Measurements from ENCODE around the gene CMKLR1.

CMKLR1 gene, protein sequence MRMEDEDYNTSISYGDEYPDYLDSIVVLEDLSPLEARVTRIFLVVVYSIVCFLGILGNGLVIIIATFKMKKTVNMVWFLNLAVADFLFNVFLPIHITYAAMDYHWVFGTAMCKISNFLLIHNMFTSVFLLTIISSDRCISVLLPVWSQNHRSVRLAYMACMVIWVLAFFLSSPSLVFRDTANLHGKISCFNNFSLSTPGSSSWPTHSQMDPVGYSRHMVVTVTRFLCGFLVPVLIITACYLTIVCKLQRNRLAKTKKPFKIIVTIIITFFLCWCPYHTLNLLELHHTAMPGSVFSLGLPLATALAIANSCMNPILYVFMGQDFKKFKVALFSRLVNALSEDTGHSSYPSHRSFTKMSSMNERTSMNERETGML

DNA sequence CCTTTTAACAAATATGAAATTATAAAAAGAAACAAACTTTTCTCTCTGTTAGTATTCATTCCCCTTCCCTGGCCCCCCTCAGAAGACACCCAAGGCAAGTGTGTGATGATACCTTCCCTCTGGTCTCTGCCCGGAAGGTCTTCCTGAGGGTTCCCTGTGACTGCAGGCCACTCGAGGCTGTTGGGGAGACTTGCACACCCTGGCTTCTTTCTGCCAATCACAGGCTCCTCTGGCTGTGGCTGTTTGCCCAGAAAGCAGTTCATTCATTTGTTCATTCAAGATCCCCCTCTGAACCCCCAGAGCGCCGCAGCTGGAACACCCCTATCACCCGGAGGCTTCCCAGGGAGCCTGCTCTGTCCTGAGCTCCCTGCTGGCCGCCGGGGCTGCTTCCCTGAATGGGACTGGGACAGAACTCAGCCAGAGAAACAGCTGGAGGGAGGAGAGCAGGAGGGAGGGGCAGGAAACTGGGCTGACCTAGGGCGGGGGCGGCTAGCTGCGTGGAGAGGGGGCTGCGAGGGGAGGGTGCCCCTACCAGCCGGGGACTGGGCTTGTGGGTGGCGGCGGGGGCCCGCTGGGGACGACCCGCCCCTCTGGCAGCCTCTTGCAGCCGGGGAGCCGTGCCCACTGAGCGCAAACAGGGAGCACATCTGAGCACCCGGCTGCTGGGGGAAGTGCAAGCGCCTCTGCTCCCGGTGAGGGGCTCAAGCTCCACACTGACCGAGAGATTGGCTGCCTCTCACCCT, at the start of gene CMKLR1:
TSS of gene CMKLR1 (minus strand) at position 397 of the 743 bp plus-strand sequence. CDS start 45,720 bp downstream, outside the sequence.
- Histone ChIP-seq H3K27ac (ENCODE audit: low read depth, low read length) (peak within 1 kb of the TSS; percentile 37), H3K27me3 (ENCODE audit: control insufficient read depth, insufficient read depth, low read length) (no peaks in the 10 kb centered on the region), H3K4me3 (ENCODE audit: low read length) (peak within 1 kb of the TSS; percentile 39), H3K4me1 (ENCODE audit: control insufficient read depth, insufficient read depth, low read length) (no peaks in the 10 kb centered on the region), H3K9ac (ENCODE audit: low read length) (peak within 1 kb of the TSS; percentile 49), H3K36me3 (ENCODE audit: control insufficient read depth, insufficient read depth, low read length) (no peaks in the 10 kb centered on the region)

DNA sequence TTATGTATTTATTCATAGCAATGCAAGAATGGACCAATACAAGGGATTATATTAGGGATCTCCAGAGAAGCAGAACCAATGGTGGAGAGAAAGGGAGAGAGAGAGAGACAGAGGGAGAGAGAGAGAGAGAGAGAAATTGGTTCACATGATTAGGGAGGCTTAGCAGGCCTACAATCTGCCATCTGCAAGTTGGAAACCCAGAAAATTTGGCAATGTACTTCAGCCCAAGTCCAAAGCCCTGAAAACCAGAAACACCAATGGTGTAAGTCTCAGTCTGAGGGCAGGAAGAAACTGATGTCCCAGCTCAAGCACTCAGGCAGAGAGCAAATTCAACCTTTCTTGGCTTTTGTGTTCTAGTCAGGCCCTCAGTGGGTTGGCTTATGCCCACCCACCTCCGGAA, 48.7 kb upstream of the CMKLR1 start:
- Histone ChIP-seq H3K9ac (ENCODE audit: low read length) (no peak overlapping the region), H3K4me1 (ENCODE audit: control insufficient read depth, insufficient read depth, low read length) (no peaks in the 10 kb centered on the region), H3K36me3 (ENCODE audit: control insufficient read depth, insufficient read depth, low read length) (no peaks in the 10 kb centered on the region), H3K27me3 (ENCODE audit: control insufficient read depth, insufficient read depth, low read length) (no peaks in the 10 kb centered on the region), H3K4me3 (ENCODE audit: low read length) (no peak overlapping the region), H3K27ac (ENCODE audit: low read depth, low read length) (no peak overlapping the region)

DNA sequence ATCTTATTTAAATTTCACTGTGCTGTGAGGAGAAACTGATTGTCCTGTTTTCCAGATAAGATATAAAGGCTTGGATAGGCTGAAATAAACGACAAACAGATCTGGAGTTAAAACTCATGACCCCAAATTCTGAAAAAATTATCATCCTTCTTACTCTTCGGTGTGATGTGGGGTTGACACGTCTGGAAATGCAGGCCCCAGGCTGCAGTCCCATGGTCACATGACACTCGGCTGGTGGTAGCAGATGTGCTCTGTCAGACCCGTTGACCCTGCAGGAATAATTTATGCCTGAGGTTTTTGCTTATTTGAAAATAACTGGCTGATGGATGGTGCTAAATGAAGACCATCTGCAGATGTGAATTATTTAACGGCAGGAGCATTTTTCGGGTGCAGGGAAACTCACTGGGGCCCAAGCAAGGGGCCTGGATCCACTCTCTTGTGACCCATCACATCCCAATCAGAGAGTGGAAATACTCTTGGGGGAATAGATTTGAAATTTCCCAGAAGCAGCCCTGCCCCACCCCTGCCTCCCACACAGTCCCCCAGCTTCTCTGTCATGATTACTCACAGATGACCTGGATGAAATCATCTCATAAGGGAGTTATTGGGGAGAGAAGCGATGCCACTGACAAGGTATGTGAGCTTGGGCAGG, 47.7 kb upstream of the CMKLR1 start:
- Histone ChIP-seq H3K4me1 (ENCODE audit: control insufficient read depth, insufficient read depth, low read length) (no peaks in the 10 kb centered on the region), H3K36me3 (ENCODE audit: control insufficient read depth, insufficient read depth, low read length) (no peaks in the 10 kb centered on the region), H3K27me3 (ENCODE audit: control insufficient read depth, insufficient read depth, low read length) (no peaks in the 10 kb centered on the region), H3K4me3 (ENCODE audit: low read length) (no peak overlapping the region), H3K27ac (ENCODE audit: low read depth, low read length) (no peak overlapping the region), H3K9ac (ENCODE audit: low read length) (no peak overlapping the region)

DNA sequence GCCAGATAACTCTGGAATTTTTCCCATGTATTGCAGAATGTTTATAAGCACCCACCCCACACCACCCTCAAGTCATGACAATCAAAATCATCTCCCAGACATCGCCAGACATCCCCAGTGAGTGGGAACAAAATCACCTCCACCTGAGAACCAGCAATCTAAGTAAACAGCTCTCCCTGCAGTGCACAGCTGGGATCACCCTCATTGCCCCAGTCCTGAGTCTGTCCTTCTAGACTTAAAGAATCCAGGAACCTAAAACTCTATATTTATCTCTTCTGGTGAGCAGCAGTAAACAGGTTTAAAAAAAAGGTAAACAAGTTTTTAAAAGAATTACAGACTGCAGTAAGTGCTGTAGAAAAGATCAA, 43.3 kb upstream of the CMKLR1 start:
- Histone ChIP-seq H3K36me3 (ENCODE audit: control insufficient read depth, insufficient read depth, low read length) (no peaks in the 10 kb centered on the region), H3K27me3 (ENCODE audit: control insufficient read depth, insufficient read depth, low read length) (no peaks in the 10 kb centered on the region), H3K27ac (ENCODE audit: low read depth, low read length) (no peak overlapping the region), H3K4me3 (ENCODE audit: low read length) (no peak overlapping the region), H3K9ac (ENCODE audit: low read length) (no peak overlapping the region), H3K4me1 (ENCODE audit: control insufficient read depth, insufficient read depth, low read length) (no peaks in the 10 kb centered on the region)

DNA sequence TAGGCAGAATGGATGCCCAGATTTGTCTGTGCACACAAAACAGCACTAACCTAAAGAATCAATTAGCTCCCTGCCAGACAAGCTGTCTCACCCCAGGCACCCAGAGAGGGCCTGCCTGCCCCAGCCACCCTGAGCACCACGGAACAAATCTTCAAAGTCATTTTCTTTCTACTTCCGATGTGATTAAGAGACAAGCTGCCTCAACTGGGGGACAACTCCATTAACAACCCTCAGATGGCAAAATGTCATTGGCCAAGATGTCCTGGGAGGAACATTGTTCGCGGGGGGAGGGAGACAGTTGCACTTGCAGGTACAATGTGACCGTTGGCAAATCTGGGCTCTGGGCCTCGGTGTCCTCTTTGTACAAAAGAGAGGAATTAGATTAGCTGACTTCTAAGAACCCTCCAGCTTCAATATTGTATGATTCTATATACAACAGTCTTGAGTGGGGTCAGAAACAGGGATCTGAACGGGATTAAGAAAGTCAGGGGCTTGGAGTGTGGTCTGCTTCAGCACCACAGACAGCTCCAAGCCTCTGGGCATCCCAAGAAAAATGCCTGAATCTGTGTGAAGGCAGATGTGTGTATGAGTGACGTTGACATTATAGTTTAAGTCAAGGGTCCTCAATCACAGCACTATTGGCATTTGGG, 42.8 kb upstream of the CMKLR1 start:
- Histone ChIP-seq H3K27ac (ENCODE audit: low read depth, low read length) (no peak overlapping the region), H3K36me3 (ENCODE audit: control insufficient read depth, insufficient read depth, low read length) (no peaks in the 10 kb centered on the region), H3K4me3 (ENCODE audit: low read length) (no peak overlapping the region), H3K4me1 (ENCODE audit: control insufficient read depth, insufficient read depth, low read length) (no peaks in the 10 kb centered on the region), H3K27me3 (ENCODE audit: control insufficient read depth, insufficient read depth, low read length) (no peaks in the 10 kb centered on the region), H3K9ac (ENCODE audit: low read length) (no peak overlapping the region)

DNA sequence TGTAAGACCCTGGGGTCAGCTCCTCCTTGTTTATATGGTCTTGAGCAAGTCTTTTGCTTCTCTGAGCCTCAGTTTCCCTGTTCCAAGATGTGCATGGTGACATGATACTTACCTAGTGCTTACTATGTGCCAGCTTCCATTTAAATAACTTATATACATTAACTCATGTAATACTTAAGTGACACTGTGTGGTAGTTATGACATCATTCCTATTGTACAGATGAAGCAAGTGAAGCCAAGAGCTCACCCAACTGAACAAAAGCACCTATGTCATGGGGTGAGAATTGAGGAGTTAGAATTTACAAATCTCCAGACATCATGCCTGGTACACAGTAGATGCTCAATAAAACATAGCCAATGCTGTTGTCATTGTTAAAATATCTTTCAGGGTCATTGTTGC, 41.3 kb upstream of the CMKLR1 start:
- no peaks in the 10 kb centered on the region for H3K27me3 ChIP-seq (ENCODE audit: control insufficient read depth, insufficient read depth, low read length)
- H3K36me3 ChIP-seq (ENCODE audit: control insufficient read depth, insufficient read depth, low read length) = no peaks in the 10 kb centered on the region
- H3K4me1 ChIP-seq (ENCODE audit: control insufficient read depth, insufficient read depth, low read length) = no peaks in the 10 kb centered on the region
- H3K27ac ChIP-seq (ENCODE audit: low read depth, low read length) = no peak overlapping the region
- H3K4me3 ChIP-seq (ENCODE audit: low read length) = no peak overlapping the region
- no peak overlapping the region for H3K9ac ChIP-seq (ENCODE audit: low read length)

DNA sequence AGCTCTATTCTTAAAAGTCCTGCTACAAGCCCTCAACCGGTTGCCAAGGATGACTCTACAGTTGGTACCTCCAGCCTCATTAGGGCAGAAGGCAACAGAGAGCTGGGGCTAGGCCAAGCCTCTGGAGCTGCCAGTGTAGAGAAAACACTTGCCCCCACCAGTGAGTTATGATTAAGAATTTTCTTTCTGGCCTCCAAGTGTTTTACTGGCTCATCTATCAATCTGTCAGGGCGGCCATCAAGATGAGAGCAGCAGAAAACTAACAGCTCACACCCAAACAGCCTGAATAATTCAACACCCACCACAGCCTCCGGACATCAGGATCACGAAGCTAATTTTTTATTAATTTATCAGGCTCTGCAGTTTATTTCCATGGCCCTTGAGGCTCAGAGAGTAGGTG, 40.7 kb upstream of the CMKLR1 start:
- Histone ChIP-seq H3K36me3 (ENCODE audit: control insufficient read depth, insufficient read depth, low read length) (no peaks in the 10 kb centered on the region), H3K9ac (ENCODE audit: low read length) (no peak overlapping the region), H3K4me3 (ENCODE audit: low read length) (no peak overlapping the region), H3K4me1 (ENCODE audit: control insufficient read depth, insufficient read depth, low read length) (no peaks in the 10 kb centered on the region), H3K27ac (ENCODE audit: low read depth, low read length) (no peak overlapping the region), H3K27me3 (ENCODE audit: control insufficient read depth, insufficient read depth, low read length) (no peaks in the 10 kb centered on the region)

DNA sequence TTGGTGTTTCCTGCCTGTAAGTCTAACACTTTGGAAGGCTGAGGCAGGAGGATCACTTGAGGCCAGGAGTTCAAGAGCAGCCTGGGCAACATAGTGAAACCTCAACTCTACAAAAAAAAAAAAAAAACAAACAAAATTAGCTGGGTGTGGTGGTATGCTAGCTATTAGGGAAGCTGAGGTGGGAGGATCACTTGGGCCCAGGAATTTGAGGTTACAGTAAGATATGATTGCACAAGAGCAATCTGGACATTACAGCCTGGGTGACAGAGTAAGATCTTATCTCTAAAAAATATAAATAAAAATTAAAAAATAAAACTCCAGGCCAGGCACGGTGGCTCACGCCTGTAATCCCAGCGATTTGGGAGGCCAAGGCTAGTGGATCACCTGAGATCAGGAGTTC, 39.8 kb upstream of the CMKLR1 start:
- H3K4me3 ChIP-seq (ENCODE audit: low read length) = no peak overlapping the region
- H3K4me1 ChIP-seq (ENCODE audit: control insufficient read depth, insufficient read depth, low read length) = no peaks in the 10 kb centered on the region
- no peak overlapping the region for H3K9ac ChIP-seq (ENCODE audit: low read length)
- H3K27ac ChIP-seq (ENCODE audit: low read depth, low read length) = no peak overlapping the region
- H3K36me3 ChIP-seq (ENCODE audit: control insufficient read depth, insufficient read depth, low read length) = no peaks in the 10 kb centered on the region
- no peaks in the 10 kb centered on the region for H3K27me3 ChIP-seq (ENCODE audit: control insufficient read depth, insufficient read depth, low read length)

DNA sequence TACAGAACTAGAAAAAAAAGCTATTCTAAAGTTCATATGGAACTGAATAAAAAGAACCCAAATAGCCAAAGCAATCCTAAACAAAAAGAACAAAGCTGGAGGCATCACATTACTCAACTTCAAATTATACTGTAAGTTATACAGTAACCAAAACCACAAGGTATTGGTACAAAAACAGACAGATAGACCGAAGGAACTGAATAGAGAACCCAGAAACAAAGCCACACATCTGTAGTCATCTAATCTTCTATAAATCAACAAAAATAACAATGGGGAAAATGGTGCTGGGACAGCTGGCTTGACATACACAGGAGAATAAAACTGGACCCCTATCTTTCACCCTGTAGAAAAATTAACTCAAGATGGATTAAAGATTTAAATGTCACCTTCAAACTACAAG, 38.1 kb upstream of the CMKLR1 start:
- no peak overlapping the region for H3K9ac ChIP-seq (ENCODE audit: low read length)

DNA sequence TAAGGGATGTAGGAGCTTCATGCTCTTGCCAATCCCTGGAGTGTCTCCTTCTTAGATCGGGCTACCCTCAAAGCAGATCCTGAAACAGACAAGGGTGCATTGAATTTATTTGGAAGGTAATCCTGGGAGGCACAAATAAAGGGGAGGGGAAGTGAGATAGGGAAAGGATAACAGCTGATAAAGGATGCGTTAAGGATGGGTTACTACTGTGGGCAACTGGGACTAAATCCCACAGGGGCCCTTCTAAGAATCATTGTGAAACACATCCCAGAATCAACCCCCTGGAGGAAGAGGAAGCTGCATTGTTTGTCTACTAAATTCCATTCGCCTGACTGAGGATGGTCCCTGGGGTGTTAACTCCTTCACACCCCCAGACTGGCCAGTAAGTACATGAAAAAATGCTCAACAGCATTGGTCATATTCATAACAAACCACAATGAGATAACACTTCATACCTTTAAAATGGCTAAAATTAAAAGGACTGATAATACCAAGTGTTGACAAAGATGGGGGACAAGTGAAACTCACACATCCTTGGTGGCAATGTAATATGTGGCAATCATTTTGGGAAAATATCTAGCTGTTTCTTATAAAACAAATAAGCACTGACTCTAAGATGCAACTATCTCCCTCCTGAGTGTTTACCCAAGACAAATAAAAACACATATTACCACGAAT, 37.0 kb upstream of the CMKLR1 start:
- no peaks in the 10 kb centered on the region for H3K27me3 ChIP-seq (ENCODE audit: control insufficient read depth, insufficient read depth, low read length)

More for the DNA sequence above, 38.1 kb upstream of the CMKLR1 start:
- no peak overlapping the region for H3K4me3 ChIP-seq (ENCODE audit: low read length)
- H3K27me3 ChIP-seq (ENCODE audit: control insufficient read depth, insufficient read depth, low read length) = no peaks in the 10 kb centered on the region
- no peaks in the 10 kb centered on the region for H3K4me1 ChIP-seq (ENCODE audit: control insufficient read depth, insufficient read depth, low read length)
- no peak overlapping the region for H3K27ac ChIP-seq (ENCODE audit: low read depth, low read length)
- H3K36me3 ChIP-seq (ENCODE audit: control insufficient read depth, insufficient read depth, low read length) = no peaks in the 10 kb centered on the region

DNA sequence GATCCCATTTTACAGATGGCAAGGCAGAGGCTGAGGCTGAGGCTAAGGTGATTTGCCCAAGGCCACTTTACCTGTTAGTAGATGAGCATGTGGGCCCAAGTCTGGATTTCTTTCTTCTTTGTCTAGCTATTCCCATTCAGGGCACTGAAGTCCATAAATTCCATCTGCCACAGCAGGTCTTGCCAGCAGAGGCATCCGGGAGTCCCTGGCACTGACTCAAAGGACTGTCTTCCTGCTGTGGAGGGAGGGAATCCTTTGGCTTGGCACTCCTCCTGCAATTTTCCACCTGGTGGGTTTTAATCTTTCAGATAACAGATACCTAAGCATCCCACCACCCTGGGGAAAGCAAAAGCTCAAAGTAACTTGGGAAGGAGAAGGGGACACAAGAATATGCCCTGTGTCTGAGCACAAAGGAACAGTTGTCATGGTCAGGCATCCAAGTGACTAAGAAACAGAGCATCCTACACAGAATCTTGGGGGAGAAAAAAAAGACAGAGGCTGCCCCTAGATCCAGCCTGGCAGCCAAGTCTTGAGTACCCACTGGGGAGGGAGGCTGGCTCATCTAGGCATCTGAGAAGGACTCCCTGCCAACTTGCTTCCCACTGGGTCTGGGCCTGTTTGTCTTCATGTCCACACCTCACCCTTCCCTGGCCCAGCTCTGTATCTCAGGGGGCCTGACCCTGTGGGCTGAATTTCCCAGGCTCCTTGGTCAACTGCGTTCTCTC, 35.6 kb upstream of the CMKLR1 start:
- Histone ChIP-seq H3K27me3 (ENCODE audit: control insufficient read depth, insufficient read depth, low read length) (no peaks in the 10 kb centered on the region), H3K4me3 (ENCODE audit: low read length) (no peak overlapping the region), H3K36me3 (ENCODE audit: control insufficient read depth, insufficient read depth, low read length) (no peaks in the 10 kb centered on the region), H3K4me1 (ENCODE audit: control insufficient read depth, insufficient read depth, low read length) (no peaks in the 10 kb centered on the region), H3K27ac (ENCODE audit: low read depth, low read length) (no peak overlapping the region), H3K9ac (ENCODE audit: low read length) (no peak overlapping the region)

More for the DNA sequence above, 37.0 kb upstream of the CMKLR1 start:
- Histone ChIP-seq H3K4me1 (ENCODE audit: control insufficient read depth, insufficient read depth, low read length) (no peaks in the 10 kb centered on the region), H3K36me3 (ENCODE audit: control insufficient read depth, insufficient read depth, low read length) (no peaks in the 10 kb centered on the region), H3K27ac (ENCODE audit: low read depth, low read length) (no peak overlapping the region), H3K4me3 (ENCODE audit: low read length) (no peak overlapping the region), H3K9ac (ENCODE audit: low read length) (no peak overlapping the region)
